GM21367 (cell line): Measurements from ENCODE around the gene SLC6A11.

Source experiments
- ATAC-seq: cut with Tn5 transposase; IDR thresholded peaks from one replicate; pipeline ENCODE4 v1.9.1; 2021; ENCODE audit not compliant: unreplicated experiment

SLC6A11 gene

DNA sequence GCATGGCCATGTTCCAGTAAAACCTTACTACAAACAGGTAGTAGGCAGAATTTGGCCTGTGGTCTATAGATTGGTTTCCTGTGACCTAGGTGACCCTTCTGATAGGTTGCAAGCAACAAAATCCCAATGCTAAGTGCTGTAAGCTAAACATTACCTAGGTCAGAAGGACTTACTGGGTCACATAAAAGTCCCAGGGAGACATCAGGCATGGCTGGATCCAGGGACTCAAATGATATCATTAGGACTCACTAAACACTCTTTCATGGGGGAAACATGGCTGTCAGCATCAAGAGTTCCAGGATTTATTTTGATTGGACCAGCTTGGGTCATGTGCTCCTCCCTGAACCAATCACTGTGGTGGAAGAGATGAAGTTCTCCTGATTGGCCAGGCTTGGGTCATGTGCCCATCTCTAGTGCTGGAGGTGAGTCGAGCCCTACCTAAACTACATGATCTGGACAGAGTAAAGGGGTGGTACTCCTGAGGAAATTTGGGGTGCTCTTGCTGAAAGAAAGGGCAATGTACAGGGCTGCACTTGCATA lies 159.7 kb downstream of the SLC6A11 start:
- no peak for ATAC-seq

DNA sequence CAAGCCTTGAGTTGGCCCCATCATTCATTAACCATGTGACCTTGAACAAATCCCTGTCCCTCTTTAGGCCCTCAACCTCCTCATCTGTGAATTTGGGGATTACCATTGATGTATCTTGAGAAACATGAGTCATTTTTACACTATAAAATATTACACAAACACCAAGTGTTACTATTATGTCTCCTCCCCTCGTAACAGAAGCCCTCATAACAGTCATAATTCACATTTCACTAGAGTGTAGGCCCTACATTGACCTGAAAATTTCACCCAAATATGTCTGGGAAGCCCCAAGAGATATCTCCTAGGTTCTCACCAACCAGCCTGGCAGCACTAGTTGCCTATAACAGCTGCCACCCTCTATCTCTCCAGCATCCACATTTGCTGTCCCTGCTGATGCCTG lies 160.7 kb downstream of the SLC6A11 start:
- ATAC-seq = no peak

DNA sequence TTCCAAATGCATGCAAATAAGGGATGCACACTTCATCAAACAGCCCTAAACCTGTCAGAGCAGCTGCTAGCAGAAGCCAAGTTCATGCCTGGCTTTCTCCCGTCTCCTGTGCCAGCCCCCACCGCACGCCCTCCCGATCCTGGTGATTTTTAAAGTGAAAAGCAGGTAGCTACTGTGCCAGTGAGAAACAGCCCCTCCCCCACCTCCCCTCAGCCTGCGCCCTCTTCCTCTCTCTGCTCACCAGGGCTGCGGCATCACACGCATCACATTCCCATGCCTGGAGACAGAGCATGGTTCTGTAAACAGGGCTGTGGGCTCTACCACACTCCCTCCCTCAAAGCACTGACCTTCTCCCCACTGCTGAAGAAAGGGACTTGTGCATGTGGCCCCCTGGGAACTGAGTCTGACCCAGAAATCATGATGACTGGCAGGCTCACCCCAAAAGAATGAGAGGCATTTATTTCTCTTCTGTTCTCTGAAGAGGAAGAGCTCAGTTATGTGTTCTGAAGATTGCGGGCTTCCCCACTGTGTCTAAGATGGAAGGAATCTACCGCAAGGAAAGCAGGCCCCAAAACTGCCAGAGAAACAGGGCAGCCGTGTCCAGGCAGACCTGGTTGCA lies 162.0 kb downstream of the SLC6A11 start:
- no peak for ATAC-seq

DNA sequence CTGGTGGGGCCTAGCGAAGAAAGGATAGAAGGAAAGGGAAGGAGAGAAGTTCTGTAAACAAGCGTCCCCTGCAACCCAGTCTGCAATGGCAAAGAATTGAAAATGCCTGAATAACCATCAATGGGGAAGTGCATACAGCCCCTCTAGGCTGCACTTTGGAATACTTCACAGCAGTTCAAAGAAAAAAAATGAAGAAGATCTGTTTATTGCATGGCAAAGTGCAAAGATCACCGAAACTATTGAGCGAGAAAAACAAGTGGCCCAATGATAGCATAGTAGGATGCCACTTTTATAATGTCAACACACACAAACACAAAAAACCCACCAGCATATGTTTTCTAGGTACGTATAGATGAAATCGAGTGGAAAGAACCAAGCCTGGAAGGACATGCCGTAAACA lies 162.9 kb downstream of the SLC6A11 start:
- no peak for ATAC-seq

DNA sequence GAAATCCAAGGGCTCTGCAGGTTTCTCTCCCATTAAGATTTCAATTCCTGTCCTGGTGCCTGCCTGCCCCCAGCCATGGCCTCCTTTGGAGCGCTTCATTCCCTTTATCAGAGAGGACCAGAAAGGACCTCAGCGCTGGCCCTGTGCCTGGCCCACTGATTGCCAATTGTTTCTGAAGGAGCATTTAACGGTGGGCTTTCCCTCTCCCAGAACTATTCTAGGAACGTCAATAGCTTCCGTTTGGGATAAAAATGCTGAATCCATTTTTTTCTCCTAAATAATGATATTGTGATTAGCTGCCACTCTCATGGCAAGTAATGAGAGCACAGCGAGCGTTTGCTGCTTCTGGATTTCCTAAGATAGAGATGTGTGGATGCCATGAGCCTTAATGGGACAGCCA lies 164.3 kb downstream of the SLC6A11 start:
- ATAC-seq = no peak

DNA sequence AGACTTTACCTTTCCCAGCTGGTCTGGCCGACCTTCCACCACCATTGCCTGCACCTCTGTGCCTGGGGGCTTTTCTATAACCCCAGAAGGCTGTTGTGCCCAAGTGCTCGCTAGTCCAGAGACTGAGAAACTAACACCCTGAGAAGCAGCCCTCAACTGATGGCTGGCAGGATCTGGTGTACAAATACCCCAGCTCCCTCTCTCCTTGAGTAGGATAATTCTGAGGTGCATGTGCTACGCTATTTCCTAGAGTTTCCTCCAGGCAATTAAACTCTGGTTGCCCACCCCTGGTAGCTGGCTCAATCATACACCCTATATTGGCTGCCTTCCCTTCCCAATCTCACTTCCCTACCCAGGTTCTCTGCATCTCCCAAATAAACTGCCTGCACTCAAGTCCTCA lies 165.0 kb downstream of the SLC6A11 start:
- ATAC-seq = no peak

DNA sequence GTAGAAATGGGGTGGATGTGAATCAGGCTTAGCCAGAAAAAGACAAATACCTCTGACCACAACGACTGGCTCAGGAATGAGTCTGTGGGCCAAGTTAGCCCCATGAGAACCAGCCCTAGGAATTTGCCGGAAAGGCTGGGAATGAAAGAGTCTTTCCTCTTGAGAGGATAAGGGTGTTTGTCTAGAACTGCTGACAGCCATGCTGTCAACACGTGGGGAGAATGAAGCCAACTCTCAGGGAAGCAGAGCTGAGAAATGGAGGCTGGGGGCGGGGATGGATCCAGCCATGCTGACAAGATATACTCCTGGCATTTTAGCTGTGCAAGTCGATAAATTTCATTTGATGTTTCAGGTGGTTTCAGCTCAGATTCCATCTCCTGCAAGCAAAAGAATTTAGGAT lies 165.9 kb downstream of the SLC6A11 start:
- ATAC-seq = no peak

DNA sequence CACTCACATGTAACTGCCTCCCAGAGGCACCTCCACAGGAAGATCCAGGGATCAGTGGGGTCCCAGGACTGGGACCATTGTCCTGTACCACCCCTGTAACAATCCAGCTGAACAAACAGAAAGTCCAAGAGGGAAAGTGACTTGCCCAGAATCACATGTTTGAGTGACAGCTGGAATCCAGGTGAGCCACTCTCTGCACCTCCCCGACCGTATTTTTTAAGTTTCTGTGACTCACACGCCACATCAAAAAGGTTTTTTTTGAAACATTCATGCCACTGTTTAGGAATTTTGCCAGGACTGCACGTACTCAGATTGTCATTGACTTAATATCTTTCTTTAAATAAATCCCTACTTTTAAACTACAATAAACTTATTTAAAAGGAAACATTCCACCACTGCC lies 166.8 kb downstream of the SLC6A11 start:
- ATAC-seq = no peak

DNA sequence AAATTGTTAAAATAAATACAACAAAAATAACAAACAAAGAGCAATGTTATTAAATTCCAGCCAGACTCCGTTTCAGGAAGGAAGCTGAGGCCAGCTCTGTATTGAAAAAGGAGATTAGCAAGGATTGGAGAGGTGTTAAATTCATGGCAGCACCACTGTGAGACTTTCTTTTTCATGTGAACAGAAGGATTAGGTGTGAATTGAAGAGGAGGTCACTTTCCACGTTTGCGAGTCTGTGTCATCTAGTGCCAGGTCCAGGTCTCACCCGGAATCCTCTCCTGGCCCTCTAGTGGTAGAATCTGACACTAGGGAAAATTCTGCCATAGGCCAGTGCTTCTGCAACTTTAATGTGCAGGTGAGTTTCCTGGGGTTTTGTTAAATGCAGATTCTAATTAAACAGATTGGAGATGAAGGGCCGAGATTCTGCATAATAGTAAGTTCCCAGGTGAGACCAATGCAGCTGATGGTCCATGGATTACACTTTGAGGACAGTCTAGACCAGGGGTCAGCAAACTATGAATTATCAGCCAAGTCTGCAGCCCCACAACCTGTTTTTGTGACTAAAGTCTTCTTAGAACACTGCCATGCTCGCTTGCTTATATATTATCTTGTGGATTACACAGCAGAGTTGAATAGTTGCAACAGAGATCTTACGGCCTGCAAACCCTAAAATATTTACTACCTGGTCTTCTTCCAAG lies 167.3 kb downstream of the SLC6A11 start:
- ATAC-seq = no peak

DNA sequence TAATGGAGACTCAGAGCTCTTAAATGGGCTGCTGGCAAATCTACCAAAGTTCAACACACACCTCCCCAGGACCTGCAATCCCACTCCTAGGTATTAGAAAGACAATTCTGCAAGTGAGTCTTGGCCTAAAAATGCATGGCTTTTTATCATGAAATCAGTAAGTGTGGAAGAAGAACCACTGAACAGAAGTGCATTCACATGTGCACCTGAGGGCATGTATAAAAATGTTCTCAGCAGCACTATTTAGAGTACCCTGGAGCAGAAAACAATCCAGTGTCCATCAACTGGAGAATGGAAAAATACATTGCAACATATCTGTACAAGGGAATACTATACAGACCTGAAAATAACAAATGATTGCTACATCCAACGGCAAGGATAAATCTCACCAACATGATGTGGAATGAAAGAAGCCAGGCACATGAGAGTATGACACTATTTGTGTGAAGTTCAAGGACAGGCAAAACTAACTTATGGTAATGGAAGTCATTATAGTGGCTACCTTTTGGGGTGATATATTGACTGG lies 168.4 kb downstream of the SLC6A11 start:
- ATAC-seq = no peak

DNA sequence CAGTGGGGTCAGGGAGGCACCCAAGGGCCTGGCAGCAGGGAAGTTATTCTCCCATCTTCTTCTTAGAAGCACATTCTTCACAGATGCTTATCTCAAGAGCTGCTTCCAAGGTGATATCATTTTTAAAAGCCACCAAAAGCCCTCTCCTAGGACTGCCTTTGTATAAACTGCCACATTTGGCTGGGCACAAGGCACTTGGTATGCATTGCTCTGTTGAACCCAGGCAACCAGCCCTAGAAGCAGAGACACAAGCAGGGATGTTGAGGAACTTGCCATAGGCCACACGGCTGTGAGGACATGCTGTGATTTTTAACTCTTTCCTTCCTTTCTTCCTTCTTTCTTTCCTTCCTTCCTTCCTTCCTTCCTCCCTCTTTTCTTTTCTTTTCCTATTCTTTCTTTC lies 169.2 kb downstream of the SLC6A11 start:
- ATAC-seq = no peak

DNA sequence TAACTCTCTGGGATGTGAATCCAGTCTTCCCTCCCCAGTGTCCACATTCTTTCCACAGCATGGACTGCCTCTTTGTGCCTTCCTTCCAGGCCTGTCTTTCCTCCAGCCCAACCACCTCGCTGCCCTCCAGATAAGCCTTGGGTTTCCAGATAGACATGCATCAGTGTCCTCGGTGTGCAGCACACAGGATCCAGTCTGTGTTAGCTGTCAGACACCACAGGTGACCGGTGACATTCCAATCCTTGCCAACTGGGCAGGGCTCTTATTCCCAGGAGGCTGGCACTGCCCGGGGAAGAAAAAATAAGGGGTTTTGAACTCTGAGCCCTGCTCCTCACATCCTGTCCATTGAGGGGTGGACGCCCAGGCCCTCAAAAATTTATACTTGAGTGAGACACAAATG lies 170.6 kb downstream of the SLC6A11 start:
- no peak for ATAC-seq

DNA sequence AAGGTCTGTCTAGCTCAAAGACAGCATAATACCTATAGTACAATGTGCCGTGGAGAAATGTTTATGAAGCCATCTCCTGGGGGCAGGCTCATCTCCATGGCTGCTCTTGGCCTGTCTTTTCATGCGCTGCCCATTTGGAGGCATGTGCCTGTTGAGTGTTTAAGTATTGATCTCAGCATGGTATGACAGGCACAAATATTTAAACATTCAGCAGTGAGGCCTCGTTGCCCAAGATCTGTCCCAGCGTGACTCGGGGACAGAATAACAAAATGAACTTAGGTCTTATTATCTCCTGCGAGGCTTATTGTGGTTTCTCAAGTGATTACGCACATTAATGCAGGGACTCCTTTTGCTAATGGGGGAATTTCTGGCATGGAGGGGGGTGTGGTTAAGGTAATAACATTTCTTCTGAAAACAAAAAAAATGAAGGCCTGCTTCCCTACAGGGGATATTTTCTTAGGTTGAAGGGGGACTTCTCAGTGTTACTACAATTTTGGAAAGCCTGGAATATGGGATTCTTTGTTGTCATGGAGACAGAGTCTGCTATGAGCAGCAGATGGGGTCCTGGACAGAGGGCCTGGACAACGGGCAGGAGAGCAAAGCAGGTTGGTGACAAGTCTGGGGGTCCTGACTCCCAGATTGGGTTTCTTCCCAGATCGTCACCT lies 172.1 kb downstream of the SLC6A11 start:
- no peak for ATAC-seq

DNA sequence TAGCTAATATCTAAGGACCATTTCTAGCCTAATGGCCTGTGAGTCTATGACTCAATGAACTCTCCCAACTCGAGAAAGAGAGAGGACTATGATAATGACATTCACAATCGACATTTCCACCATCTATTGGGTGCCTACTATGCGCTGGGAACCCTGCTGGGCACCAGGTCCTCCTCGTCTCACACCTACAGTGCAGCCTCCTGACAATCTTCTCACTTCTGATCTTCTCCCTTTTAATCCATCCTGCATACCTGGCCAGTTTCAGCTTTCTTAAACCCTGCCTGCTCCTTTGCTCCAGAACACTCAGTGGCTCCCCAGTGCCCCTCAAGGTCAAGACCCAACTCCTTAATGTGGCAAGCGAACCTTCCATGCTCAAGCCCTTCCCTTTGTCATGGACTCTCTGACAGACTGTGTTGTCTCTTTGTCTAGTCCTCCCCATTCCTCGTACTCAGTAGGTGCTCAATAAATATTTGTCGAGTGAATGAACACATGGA lies 173.0 kb downstream of the SLC6A11 start:
- ATAC-seq = no peak
